SW 1271 (cell line): ENCODE measurements around the gene CSTB.
A peak's percentile ranks its signal among the peaks of the same experiment; 100 is the strongest.

Experiments used
- DNase-seq, 2 experiments: peaks; one replicate each; lab custom pipeline; 2025; lab: John Stamatoyannopoulos, UW

CSTB gene

DNA sequence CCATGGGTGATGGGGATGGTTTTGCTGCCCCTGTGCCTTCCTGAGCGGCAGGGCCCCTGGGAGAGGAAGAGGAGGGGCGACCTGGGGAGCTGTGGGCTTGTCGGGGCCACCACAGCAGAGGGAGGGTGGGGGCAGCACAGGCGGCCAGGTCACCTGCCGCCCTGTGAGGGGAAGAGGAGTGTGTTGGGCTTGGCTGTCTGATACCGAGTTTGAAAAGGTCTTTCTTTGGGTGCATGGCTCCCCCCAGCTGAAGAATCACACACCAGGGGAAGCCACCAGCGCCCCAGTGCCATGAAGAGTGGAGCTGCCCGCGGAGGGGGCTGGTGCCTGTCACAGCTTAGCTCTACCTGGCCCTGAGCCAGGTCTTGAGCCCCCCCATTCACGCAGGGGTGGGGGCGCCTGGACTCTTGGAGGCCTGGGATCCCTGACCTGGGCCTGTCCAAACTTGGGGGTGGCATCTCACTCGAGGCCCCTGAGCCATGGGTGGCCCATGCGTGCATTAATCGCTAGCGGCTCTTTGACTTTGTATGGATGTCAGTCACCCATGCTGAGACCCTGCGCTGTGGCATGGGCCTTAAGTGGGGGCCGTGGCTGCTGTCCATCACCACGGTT, 26.4 kb downstream of the CSTB start:
- DNase-seq: no peak

DNA sequence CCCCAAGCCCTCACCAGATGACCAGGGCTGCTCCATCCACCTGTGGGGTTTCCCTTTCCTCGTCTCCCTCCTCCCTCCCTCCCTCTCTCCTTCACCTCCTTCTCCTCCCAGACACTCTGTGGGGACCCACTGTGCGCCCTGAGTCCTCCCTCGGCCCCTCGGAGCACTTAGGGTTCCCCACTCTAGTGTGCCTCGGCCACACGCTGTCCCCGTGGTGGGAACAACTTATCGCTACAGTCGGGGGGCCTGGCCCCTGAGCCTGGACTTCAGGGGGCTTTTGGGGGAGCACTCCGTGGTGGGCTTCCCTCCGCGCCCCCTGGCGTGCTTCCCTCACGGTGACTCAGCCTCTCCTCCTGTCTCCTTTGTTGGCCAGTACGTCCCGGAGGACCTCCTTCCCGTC, 27.5 kb downstream of the CSTB start:
- no peak for DNase-seq

- no peak for DNase-seq
Observed at GRCh38 chr21:43745772-43746517, 30.2 kb downstream of the CSTB start.

DNA sequence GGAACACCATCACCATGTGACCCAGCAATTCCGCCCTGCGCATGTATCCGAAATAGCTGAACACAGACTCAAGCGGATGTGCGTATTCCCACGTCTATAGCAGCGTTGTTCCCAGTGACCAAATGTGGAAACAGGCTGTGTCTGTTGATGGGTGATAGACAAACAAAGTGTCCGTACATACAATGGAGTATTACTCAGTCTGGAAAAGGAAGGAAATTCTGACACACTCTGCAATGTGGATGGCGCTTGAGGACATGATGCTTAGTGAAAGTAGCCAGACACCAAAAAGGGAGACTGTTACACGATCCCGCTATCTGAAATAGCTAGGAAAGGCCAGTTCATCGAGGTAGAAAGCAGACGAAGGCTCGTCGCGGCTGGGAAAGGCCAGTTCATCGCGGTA, 31.4 kb downstream of the CSTB start:
- DNase-seq: no peak

DNA sequence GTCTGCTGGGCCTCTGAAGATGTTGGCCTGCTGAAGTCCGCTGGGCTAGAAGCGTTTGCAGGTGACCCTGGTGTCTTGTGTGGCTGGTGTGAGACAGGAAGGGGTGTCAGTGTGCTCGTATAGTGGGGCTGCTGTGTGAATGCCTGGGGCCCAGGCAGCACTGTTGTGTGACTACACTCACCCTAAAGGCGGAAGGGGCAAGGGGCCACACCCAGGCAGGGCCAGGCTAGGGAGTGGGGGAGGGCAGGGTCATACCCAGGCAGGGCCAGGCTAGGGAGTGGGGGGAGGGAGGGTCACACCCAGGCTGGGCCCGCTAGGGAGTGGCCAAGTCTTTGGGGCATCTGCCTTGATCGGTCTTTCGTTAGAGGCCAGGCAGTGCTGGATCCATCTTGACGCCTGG, 32.2 kb downstream of the CSTB start:
- DNase-seq: no peak

GRCh38 chr21:43741423-43742096, 34.5 kb downstream of the CSTB start:
- no peak for DNase-seq

DNA sequence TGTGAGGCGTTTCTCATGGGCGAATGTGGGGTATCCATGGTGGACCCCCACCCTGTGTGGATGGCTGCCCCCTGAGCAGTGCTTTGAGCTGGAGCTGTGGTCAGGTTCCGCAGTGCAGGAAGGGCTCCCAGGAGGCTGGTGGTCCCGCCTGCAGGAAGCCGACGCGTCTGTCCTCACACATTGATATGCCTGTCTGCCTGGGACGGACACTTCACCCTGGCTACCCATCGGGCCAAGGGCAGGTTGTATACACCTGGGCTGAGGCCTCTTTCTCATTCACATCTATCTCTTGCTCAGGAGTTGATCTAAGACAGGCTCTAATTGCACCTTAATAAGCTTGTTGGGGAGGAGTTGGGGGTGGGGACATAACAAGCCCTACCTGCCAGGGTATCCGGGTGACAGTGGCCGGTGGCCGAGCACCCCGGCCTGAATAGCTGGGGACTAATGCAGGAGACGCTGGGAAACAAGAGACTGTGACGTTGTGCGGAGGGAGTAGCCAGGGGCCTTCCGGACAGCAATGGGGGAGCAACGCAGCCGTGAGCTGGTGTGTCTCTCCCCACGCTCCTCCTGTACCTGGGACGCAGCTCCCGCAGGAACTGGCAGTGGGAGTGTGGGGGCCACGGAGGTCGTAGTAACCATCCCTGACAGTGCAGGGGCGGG, 35.5 kb downstream of the CSTB start:
- DNase-seq: peak in 1 of 2 experiments; percentile 35

GRCh38 chr21:43739621-43740435, 36.3 kb downstream of the CSTB start:
- DNase-seq: no peak

DNA sequence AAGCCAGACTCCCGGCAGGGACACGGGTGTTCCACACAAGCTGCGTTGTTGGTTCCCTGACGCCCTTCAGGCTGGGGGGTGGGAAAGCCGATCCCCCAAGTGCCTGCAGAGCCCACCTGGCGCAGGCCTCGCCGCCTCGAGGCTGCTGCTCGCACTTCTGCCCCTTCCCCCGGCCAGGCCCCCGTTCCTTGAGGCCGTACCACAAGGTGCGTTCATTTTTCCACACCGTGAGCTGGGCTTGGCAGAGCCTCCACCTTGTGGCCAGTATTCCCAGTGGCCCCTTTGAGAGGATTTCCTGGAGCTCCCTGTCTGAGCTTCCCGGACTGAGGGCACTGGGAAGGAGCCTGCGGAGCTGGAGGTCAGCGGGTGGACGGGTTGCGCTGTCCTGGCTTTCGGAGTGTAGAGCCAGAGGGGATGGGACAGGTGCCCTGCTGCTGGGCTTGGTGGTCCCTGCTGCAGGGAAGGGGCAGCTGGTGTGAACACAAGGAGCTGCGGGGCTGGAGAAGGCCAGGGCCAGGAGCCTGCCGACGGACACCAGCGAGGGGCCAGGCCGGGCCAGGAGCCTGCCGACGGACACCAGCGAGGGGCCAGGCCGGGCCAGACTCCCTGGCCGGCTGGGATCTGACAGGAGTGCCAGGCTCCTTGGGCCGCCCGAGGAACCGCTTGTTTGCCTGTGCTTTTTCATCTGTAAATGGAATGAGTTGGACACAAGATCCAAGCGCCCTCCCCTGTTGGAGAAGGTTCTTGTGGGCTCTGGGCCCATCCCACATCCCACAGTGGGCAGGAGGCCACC, 38.8 kb downstream of the CSTB start:
- no peak for DNase-seq

DNA sequence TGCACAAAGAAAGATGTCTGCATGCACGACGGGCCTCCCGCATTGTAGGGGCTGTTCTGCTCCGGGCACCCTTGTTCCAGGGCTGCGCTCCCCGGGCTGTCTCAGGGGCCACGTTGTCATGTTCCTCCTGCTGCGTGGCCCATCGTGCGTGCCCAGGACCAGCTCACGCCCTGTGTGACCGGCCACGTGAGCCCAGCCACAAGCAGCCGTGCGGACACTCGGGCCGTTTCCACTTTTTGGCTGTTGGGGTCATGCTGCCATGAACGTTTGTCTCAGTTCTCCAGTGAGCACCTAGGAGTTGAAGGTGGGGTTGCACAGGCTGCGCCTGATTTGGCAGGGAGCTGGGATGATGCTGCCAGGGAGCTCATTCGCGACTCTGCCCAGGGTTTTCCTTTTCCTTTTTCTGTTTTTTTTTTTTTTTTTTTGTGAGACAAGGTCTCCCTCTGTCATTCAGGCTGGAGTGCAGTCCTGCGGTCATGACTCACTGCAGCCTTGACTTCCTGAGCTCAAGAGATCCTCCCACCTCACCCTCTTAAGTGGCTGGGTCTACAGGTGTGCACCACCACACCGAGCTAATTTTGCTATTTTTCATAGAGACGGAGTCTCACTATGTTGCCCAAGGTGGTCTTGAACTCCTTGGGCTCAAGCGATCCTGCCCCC, 39.8 kb downstream of the CSTB start:
- no peak for DNase-seq

DNA sequence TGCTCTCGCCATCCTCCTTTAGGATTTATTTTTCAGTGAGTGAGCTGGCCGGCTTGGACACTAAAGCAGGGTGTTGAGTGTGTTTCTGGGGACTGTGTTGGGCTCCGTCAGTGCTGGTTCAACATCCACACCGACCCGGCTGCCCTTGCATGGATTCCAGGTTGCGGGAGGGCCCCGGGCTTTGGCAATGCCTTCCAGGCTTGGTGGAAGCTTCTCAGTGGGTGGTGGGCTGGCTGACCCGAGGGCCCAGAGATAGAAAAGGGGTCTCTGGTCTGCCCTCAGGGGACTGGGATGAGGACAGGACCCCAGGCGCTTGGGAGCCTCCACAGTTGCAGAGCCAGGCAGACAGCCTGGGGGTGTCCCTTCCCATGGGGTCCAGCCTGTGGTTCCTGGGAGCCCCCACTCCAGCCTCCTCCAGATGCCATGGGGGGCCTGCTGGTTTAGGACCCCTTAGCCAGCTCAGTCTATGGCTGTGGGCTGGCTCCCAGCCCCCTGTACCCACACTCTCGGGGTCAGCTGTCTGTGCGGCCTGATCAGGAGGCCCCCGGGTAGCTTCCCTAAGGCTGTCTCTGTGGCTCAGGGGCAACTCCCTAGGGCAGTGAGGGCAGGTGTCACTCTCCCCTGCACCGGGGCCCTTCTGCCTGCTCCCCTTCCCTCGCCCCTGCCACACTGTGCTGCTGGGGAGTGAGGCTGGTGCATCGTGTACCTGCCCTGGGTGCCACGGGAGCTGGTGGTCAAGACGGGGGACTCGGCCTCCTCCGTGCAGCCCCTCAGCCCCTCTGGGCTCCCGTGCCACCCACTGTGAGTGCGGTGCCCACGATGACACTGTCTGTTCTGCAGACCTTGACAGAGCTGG, 40.6 kb downstream of the CSTB start:
- DNase-seq: no peak

GRCh38 chr21:43734928-43735229, 41.2 kb downstream of the CSTB start:
- DNase-seq: no peak

DNA sequence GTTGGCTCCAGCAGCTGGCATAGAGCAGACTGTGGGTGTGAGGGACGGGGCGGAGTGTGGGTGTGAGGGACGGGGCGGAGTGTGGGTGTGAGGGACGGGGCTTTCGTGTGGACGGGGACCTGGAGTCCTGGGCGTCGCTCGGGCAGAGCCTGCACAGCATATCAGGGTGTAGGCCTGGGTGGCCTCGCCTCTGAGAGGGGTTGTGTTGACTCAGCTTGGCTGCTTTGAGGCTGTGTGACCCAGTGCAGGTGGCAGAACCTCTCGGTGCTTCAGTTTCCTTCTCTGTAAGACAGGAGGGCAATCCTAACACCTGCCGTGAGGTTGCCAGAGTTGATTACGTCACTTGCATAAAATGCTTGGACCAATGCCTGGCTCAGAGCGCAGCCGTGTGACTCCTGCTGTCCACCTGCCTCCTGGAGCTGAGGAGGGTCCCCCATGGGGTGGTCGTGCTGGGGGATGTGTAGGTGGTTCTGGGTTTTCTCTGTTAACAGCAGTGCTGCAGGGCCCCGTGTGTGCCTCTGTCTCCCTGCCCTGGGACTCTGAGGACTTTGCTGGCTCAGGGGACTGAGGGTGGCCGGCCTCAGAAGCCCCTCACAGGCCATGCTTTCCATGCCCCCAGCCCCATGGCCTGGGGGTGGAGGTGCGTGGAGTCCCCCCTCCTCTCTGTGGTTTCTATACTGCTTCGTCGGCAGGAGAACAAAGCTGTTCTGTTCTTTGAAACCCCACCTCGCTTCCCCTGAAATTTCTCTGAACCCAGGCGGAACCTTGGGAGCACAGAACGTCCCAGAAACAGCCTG, 41.8 kb downstream of the CSTB start:
- no peak for DNase-seq

GRCh38 chr21:43733529-43734071, 42.5 kb downstream of the CSTB start:
- DNase-seq: no peak

- no peak for DNase-seq
Observed at GRCh38 chr21:43733060-43733459, 43.0 kb downstream of the CSTB start.

DNA sequence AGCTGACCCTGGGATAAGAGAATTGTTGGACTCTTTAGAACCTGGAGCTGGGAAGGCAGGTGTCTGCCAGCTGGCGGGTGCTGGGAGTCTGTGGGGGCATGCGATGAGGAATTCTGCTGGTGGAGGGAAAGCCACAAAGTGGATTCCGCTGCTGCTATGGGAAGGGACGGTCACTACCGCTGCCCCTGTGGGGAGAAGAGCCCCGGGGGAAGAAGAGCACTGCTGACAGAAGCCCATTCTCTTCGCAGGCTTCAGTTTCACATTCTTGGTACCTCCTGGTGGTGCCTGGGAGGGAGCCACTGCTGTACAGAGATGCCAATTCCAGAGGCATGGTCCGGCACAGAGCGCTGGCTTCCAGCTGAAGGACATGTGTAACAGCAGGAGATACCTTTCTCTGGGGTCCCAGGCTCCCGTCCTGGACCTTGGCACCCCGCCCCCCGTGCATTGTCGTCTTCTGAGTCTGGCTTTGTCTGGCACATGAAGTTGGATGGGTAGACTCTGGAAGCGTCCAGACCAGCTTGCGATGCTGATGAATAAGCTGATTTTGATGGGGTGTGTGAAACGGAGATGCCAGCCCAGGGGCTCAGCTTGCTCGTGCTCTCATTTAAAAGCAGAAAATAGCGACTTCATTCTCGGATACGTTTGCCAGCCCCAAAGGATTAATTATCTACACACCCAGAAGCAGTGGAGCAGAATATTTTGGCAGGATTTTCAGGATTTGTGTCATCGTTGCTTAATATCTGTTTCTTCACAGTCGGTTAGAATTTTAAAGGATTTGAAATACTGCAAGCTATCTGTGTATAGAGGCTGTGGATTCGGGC, 44.0 kb downstream of the CSTB start:
- no peak for DNase-seq

DNA sequence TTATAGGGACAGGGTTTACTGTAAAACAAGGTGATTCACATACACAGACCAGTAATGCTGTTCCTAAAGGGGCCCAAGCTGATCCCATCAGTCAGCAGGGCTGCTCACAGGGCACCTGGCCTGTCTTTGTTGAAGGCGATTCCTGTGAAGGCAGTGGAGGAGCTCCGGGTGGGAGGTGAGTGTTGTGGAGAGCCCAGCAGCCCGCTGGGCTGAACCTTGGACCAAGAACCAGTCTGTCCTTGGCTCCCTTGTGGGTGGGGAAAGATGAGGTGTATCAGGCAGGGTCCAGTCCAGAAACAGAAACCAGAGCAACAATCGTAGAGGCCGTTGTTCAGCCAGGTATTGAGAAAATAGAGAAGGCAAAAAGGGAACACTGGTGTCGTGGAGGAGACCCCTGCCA, 44.6 kb downstream of the CSTB start:
- DNase-seq: no peak
